ENCODE measurements around the gene BBS12.
A peak's percentile ranks its signal among the peaks of the same experiment; 100 is the strongest.

Gene BBS12

DNA sequence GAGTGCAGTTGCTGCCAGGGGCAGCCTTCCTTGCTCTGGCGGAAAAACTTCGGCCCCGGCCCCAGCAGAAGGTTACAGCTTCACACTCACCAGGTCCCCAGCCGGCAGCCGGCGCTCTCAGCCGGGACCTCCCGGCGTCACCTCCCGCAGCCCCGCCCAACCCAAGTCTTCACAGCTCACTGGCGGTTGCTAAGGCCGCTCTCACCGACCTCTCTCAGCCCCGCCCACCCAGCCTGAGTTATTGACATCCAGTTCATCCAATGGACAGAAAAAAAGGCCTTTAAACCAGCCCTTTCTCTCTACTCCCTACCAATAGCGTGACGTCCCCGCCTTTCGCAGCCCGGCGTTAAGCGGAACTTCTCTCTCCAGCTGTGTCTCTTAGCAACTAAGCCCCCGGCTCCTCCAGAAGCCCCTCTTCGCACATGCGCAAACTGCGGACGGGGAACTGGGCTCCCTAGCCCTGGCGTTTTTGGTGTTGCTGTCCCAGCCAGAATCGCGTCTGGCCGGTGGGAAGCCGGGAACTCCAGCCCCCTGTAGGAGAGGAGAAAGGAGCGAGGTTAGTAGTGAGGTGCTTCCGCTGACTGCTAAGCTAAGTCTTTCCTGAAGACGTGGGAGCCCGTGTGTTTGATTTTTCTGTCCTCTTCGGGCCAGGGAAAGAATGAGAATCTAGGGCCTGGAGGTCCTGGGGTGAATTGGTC lies at the start of gene BBS12:
BBS12 (plus strand) TSS at position 376 of the 698 bp plus-strand sequence. CDS start 9,189 bp downstream, outside the sequence.
- peak; percentile 98 for DNase-seq

DNA sequence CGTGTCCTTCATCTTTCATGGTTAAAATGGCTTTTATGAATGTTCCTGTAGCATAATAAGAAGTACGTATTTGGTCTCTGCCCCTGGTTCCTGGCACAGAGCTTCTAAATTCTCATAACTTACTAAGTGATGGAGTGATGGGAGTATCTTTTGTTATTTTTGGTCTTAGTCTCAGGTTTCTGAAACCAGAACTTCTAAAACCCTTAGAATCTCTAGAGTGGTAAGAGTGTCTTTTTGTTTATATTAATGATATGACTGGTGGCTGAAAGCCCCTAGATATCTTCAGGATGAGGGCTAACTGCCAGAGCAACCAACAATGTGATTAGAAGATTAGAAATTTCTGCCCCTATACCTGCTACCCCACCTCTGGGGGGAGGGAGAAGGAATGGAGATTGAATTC lies 45.8 kb upstream of the BBS12 start:
- DNase-seq, result no peak

DNA sequence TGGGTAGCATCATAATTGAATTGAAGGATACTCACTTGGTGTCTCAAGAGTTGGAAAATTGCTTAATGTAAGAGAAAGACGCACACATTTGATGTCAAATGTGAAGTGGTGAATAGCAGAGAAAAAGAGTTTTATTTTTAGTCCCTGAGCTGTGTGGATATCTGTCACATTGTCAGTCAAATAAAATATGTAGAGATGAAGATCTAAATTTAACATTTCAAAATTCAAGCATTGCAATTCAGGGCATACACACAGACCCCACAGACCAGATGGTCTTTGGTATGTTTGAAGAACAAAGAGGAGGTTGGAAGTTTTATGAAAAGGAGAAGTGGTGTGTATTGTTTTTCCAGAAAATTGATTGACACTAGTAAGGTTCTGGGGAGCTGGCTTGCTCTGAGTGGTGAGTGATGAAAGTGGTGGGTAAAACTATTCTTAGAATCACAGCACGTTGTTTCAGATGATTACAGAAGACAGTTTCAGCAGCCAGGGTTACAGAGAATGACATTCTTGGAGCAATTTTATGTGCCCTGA lies 44.9 kb upstream of the BBS12 start:
- no peak for DNase-seq

DNA sequence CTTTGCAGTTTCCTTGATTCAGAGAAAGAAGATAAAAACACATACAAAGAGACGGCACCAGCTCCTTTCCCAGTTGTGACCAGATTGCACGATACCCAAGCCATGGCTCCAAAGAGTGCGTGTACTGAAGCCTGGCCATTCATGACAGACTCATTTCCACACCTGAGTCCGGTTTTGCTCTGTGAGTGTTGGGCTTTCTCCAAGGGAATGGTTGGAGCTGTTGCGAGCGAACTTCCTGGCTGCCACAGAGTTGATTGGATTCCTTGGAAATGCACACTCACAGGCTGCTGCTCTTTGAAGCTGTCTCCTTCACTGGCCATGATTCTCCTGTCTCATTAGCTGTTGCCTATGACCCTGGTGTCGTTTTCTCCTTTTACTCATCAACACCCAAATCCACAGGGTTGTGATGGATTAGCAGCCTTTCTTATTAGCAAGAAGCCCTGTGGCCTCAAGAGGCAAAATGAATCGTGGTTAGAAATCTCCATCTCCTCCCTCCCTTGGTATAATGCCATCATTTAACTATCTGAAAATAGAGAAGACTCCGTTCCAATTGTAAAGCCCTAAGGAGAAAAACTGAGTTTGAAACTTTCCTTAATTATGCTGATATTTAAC lies 43.9 kb upstream of the BBS12 start:
- DNase-seq, result no peak

DNA sequence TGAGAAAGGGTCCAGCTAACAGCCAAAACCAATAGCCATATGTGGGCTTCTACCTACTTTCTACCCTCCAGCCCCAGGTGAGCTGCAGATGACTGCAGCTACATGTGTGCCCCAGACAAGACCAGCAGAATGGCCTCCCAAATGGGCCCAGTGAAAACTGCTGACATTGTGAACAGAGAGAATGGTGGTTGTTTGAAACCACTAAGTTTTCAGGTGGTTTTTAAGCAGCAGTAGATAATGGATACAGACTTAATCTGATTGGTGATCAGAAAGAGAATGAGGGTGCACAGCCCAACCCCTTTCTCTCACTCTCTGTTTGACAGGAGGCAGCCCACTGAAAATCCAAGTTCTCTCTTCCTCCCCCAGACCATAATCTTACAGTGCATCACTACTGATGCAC lies 42.5 kb upstream of the BBS12 start:
- no peak for DNase-seq

DNA sequence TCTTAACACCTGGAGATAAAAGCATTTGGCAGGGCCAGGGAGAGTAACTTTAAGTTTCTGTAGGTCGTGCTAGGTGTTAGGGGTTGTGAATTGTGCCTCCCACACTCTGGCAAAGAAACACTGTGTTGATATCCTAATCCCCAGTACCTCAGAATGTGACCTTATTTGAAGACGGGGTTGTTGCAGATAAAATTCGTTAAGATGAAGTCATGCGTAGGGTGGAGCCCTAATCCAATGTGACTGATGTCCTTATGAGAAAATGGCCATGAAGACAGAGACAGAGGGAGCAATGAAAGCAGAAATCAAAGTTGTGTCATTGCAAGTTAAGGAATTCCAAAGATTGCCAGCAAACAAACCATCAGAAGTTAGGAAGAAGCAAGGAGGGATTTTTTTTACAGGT lies 40.5 kb upstream of the BBS12 start:
- no peak for DNase-seq

DNA sequence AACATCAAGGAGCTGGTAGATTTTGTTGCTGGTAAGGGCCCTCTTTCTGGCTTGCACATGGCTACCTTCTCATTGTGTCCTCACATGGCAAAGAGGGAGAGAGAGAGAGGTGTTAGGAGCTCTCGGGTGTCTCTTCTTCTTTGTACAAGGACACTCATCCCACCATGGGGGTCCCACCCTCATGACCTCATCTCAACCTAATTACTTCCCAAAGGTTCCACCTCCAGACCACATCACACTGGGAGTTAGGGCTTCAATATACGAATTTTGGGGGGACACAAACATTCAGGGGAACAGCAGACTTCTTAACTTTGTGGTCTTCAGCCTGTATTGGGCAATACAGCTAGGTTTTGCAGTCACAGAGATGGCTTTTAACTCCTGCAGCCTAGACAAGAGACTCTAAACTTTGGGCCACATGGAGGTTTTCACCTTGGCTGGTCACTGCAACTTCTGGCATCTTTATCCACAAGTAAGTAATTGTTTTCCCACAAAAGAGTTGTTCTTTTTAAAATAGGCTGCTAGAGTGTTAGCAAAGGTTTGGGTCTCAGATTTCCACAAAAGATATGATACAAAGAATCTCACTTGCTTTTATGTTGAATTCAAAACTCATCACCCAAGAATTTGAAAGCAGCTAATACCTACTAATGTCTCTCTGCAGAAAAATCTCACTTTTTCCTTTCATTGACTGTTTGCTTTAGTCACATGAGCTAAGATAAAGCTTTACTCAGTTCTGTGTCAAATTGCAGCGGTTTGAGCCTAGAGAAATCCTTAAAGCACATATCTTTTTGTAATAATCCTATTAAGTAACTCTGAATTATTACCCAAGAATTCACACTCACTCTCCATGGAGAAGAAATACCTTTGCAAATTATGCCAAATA lies 39.6 kb upstream of the BBS12 start:
- DNase-seq, result no peak

DNA sequence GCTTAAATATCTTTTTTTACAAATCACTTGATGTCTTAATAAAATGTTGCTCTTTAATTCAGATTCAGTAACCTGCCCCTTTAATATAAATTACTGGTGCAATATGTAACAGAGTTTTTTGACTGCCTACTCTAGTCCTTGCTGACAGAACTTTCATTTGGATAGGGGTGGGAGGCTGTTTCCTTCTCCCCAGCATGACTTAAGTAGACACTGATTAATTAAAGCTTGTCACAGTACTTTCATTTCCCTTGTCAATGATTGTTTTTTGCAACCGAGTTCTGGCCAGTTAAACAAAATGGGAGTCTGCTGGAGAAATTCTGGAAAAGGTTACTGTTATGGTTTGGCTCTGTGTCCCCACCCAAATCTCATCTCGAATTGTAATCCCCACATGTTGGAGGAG lies 37.3 kb upstream of the BBS12 start:
- no peak for DNase-seq

DNA sequence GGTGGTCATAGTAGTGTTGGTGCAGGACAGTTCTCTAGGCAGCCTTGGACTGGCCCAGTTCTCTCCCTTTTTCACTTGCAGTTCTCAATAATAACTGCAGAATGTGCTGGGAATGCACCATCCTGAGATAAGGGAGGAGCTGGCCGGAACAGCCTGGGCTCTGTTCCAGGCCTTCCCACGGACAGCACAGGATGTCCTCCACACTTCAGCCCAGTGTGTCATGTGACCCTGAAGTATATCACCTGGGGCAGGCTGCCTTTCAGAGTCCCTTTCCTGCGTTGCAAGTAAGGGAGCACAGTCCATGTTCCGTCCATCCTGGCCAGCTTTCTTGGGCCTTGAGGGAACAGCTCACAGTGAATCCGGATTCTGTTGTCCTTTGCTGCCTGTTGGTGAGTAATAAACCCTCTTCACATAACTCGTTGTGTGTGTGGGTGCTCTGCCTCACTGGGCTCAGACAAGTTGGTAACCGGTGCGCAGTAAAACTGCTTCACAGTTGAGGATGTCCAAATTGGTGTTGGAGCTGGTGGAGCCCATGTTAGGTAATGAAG lies 32.3 kb upstream of the BBS12 start:
- DNase-seq, result no peak

DNA sequence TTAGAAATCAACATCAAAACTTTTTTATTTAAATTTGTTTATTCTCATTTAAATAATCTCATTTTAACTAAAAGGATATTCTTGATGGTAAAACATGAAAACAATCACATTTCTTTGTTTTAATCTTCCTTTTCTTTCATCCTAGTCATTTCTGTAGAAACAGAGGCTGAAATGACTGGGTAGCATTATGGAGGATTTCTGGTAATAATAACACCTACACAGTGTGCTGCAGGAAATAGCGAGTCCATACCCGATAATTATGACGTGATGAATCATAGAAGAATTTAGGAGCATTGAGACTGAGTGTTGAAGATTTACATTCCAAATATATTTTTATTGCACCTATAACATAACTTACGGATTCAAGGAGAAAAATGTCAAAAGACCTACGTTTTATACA lies 31.4 kb upstream of the BBS12 start:
- DNase-seq, result no peak

DNA sequence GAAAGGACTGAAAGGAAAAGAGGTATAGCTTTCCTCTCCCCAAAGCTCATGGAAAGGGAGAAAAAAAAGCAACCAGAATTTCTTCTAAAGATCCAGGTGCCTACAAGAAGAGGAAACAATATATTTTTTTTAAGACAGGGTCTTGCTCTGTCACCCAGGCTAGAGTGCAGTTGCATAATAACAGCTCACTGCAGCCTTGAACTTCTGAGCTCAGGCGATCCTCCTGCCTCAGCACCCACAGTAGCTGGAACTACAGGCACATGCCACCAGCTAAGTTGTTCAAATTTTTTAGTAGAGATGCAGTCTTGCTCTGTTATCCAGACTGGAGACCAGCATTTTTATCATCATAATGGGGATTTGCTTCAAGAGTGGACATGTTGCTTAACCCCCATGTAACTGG lies 30.5 kb upstream of the BBS12 start:
- DNase-seq, result no peak

DNA sequence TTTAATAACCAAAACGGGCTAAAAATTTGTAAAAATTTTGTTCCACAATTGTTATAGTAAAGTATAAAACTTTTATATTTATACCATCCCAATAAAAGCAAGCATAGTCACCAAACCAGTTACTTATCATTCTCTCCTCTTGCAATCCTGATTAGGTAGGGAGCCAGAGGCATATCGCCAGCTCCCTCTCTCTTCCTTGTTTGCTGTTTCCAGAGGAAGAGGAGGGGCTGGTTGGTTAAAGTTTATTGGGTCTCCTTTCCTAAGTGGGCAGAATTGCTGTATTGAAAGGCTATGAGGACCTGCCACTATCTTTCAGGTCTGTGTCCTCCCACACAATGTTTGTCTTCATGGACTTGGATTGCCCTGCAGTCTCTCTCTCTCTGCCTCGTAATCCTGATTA lies 29.6 kb upstream of the BBS12 start:
- no peak for DNase-seq

DNA sequence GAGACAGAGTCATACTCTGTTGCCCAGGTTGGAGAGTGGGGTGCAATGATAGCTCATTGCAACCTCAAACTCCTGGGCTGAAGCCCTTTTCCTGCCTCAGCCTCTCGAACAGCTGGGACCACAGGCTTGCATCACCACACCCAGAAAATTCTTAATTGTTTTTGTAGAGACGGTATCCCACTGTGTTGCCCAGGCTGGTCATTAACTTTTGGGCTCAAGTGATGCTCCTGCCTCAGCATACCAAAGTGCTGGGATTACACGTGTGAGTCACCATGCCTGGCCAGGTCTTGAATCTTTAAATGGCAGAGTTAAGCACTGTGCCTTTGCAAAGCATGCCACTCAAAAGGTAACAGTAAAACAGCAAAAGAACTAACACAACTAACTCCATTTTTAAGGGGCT lies 28.6 kb upstream of the BBS12 start:
- no peak for DNase-seq

DNA sequence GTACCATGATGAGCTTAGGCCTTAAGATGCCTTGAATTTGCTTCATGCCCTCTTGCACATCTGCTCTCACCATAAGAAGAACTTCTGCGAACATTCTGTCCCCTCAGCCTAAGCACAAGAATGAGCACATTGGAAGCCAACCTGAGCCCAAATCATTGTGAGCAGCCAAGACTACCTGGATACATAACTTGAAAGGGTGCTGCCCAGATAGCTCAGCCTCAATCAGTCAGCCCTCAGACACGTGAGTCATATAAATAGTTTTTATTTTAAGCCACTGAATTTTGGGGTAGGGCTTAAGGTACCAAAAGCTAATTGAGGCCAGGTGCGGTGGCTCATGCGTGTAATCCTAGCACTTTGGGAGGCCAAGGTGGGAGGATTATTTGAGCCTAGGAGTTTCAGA lies 27.5 kb upstream of the BBS12 start:
- DNase-seq, result no peak

DNA sequence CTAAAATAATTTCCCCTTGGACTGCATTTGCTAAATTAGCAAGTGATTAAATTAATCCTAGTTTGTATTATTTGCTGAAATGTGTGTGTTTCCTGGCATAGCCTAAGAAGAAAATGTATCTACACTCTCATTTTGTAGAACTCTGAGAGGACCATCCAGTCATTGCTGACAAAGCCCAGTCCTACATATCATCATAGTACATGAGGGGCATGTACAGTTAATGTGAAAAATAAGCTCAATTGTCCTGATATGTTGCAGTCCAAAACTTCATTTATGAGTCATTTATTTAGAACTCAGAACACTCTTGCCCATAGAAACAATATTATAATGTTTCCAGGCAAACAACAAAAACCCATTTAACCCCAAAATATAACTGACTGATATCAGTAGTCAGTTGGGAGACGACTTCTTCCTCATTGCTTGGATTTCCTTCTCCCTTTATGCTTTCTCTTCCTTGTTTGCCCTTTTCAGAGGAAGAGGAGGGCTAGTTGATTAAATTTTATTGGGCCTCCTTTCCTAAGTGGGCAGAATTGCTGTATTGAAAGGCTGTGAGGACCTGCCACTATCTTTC lies 26.9 kb upstream of the BBS12 start:
- DNase-seq, result no peak

DNA sequence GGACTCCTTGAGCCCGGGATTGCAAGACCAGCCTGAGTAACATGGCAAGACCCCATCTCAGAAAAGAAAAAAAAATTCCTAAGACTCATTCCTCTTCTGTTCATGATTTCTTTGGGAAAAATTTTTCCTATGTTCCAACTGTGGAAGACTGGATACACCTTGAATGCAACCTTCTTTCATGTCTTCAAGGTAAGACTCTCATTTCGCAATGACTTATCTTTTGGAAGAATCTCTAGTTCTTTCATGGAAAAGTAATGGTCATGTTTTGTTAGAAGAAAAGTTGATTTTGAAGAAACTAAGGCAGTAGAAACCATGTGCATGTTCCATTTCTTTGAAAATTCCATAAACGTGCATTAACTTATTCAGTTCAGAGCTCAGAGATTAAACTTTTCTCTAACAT lies 26.0 kb upstream of the BBS12 start:
- DNase-seq, result no peak

DNA sequence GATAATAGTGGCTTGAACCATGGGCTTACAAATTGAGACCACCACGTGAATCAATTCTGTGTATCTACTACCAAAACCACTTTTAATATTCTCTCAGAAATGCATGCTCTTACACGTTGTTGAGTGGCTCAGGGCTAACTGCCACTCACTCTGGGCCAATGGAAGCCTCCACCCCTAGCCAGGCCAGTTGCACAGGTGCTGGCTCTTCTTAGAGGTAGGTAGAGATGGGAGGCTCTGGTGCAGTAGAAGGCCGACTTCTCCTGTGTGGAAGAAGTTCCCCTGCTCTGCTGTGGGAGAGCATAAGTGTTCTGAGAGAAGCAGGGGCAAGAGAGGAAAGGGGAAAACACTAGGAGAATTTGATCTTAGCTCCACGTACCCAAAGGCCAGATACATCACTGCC lies 25.0 kb upstream of the BBS12 start:
- DNase-seq, result no peak

DNA sequence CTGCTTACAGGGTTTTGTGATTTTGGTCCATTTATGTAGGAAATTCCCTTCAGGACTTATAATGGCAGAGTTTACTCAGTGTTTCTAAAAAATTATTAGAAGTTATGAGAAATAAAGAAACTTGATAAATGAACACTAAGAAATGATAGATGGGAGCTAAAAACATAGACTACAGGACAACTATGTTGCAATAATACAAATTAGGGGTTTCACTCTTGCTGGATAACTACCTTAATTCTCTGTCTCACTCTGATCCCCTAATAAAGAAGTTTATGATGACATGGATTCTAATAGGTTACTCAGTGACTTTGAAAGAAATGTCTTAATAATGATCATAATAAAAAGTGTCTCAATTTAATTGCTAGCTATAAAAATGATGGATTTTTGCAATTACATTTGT lies 23.3 kb upstream of the BBS12 start:
- no peak for DNase-seq

DNA sequence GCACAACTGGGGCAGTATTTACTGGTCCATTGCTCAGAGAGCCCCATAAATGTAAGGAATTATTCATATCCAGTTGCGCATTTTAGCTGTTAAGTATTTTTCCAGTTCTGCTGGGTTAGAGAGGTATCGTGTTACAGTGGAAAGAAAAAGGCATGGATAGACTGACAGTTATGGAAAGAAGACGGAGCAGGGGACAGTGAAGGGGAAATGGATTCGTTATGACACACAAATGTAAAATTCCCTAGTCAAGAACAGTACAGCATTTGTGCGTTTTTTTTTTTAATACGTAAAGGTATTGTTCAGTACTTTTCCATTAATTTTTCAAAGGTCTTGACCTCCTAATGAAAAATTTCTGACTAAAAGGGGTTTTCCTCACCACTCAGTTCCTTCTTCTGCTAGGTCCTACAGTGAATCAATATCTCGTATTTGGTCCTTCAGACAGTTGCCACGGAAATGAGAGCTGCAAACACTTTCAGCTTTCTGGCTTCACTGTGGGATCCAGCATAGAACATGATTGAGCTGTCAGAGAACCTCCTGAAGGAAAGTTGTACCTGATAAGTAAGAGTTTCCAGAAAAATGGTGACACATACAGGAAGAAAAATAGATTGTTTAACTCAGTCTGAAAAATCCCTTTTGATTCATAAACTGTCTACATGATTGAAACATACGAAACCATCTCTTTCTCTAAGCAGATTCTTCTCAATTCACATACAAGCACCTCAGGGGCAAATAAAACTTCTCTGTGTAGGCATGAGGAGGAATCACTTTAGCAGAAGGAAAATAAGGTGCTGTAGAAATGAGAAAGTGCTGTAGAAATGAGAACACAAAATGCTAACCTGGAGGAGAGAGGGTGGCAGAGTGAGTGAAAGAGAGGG lies 21.8 kb upstream of the BBS12 start:
- DNase-seq, result peak; percentile 37

DNA sequence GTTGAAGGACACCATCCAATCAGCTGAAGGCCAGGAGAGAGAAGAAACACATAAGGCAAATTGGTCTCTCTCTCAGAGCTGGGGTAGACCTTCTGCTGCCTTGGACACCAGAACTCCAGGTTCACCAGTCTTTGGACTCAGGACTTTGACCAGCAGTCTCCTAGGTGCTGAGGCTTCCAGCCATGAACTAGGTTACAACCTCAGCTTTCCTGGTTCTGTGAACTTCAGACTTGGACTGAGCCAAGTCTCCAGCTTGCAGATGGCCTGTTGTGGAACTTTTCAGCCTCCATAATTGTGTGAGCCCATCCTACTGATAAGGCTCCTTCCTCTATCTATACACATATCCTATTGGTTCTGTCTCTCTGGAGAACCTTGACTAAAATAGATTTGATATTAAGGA lies 20.6 kb upstream of the BBS12 start:
- no peak for DNase-seq

DNA sequence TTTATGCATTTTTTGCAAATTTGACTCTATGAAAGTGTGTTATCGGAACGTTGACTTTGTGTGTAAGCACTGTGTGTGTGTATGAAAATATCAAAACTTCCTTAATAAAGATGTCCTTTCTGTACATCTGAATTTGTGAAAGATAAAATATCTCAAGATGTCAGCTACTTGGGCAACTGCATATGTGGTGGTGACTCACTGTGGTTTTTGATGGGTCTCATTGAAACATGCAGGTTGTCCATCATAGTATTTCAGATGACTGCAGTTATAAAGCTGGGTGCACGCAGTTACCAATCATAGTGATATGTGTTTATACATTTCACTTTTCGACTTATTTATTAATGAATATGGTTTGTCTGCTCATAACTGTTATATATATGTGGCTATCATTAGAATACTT lies 19.7 kb upstream of the BBS12 start:
- DNase-seq, result no peak

DNA sequence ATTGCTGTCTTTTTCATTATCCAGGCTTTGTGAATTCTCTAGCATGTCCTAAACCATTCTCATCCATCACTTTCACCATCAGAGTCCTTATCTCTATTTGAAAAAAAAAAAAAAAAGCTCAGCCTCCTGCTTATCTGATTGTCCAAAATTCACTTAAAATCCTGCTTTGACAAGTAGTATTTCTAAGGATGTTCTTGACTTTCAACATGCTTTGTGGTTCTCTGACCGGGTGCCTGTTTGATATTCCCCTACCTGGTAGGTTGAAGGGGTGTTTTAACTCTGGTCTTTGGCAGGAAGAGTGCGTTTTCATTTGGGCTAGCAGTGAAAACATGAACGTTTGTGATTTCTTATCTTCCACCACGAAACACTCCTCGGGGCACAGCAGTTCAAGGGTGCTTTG lies 17.3 kb upstream of the BBS12 start:
- no peak for DNase-seq
